HG02885 (cell line): ENCODE measurements around the gene OR2T8.

Source experiments
- ATAC-seq: cut with Tn5 transposase; IDR thresholded peaks from one replicate; pipeline ENCODE4 v1.9.1; 2021; ENCODE audit warnings: mild to moderate bottlenecking; ENCODE audit not compliant: unreplicated experiment, poor library complexity

OR2T8 gene

GRCh38 chr1:247919952-247920351, at the start of gene OR2T8:
Gene OR2T8, plus strand, starts transcription at chr1:247920252. Its CDS starts 766 bp downstream, at chr1:247921018.
- no peak for ATAC-seq

GRCh38 chr1:247883346-247883745, 36.7 kb upstream of the OR2T8 start:
- ATAC-seq = no peak

- no peak for ATAC-seq
These were observed 35.1 kb upstream of the OR2T8 start for GRCh38 chr1:247884797-247885413.

GRCh38 chr1:247895163-247895637, 24.9 kb upstream of the OR2T8 start, which contains the start of gene OR2W3:
Gene OR2W3, plus strand, starts transcription at chr1:247895587. Its CDS starts 0 bp downstream, at chr1:247895587.
- ATAC-seq = no peak

- no peak for ATAC-seq
These were observed 24.1 kb upstream of the OR2T8 start for GRCh38 chr1:247895976-247896375.

GRCh38 chr1:247904122-247904521, 15.9 kb upstream of the OR2T8 start:
- ATAC-seq = no peak

- no peak for ATAC-seq
These were observed 14.9 kb upstream of the OR2T8 start for GRCh38 chr1:247905181-247905580.

GRCh38 chr1:247905910-247906503, 14.0 kb upstream of the OR2T8 start:
- ATAC-seq = no peak

GRCh38 chr1:247906504-247907047, 13.5 kb upstream of the OR2T8 start:
- no peak for ATAC-seq

GRCh38 chr1:247908766-247909165, 11.3 kb upstream of the OR2T8 start:
- no peak for ATAC-seq

GRCh38 chr1:247913786-247914185, 6.3 kb upstream of the OR2T8 start:
- no peak for ATAC-seq

GRCh38 chr1:247914941-247915662, 5.0 kb upstream of the OR2T8 start:
- no peak for ATAC-seq

- no peak for ATAC-seq
These were observed 3.9 kb downstream of the OR2T8 start for GRCh38 chr1:247923941-247924340.

- ATAC-seq = no peak
These were observed 4.8 kb downstream of the OR2T8 start, which contains the start of gene OR2AJ1 for GRCh38 chr1:247924868-247925267. Gene OR2AJ1, plus strand, starts transcription at chr1:247924889. Its CDS starts 8,880 bp downstream, at chr1:247933769.

- no peak for ATAC-seq
These were observed 13.9 kb downstream of the OR2T8 start for GRCh38 chr1:247933989-247934388.

GRCh38 chr1:247935781-247936180, 15.7 kb downstream of the OR2T8 start:
- ATAC-seq = no peak

GRCh38 chr1:247936415-247936814, 16.4 kb downstream of the OR2T8 start:
- ATAC-seq = no peak

- peak; percentile 99 for ATAC-seq
These were observed 17.1 kb downstream of the OR2T8 start for GRCh38 chr1:247936965-247937734.

- ATAC-seq = no peak
These were observed 22.6 kb downstream of the OR2T8 start for GRCh38 chr1:247942624-247943023.

GRCh38 chr1:247948558-247948957, 28.5 kb downstream of the OR2T8 start, which contains the start of gene OR2L8:
Gene OR2L8, plus strand, starts transcription at chr1:247948858. Its CDS starts 0 bp downstream, at chr1:247948858.
- ATAC-seq = no peak
